AG20443 (cell line): ENCODE data around the gene BATF.

Source experiments
- DNase-seq: peaks from one replicate; pipeline ENCODE4 v3.0.0; 2012; ENCODE audit warnings: low spot score, mixed read lengths

BATF gene

GRCh38 chr14:75535164-75535898, 13.1 kb downstream of the BATF start:
- no peak for DNase-seq

- no peak for DNase-seq
Measured at GRCh38 chr14:75537071-75537470, 14.8 kb downstream of the BATF start.

GRCh38 chr14:75539162-75539560, 16.9 kb downstream of the BATF start:
- no peak for DNase-seq

- no peak for DNase-seq
Measured at GRCh38 chr14:75539561-75540478, 17.6 kb downstream of the BATF start.

GRCh38 chr14:75540479-75540851, 18.2 kb downstream of the BATF start:
- DNase-seq, result no peak

- peak; percentile 77 for DNase-seq
Measured at GRCh38 chr14:75542588-75543091, 20.4 kb downstream of the BATF start.

- DNase-seq, result no peak
Measured at GRCh38 chr14:75543253-75543652, 21.0 kb downstream of the BATF start.

- DNase-seq, result no peak
Measured at GRCh38 chr14:75543786-75544185, 21.5 kb downstream of the BATF start.

- DNase-seq, result no peak
Measured at GRCh38 chr14:75545907-75546306, 23.6 kb downstream of the BATF start.

GRCh38 chr14:75547552-75548250, 25.4 kb downstream of the BATF start:
- DNase-seq, result no peak

GRCh38 chr14:75548544-75548943, 26.3 kb downstream of the BATF start:
- no peak for DNase-seq

- no peak for DNase-seq
Measured at GRCh38 chr14:75549169-75549568, 26.9 kb downstream of the BATF start.

- DNase-seq, result no peak
Measured at GRCh38 chr14:75551021-75551420, 28.8 kb downstream of the BATF start.

- DNase-seq, result no peak
Measured at GRCh38 chr14:75553157-75553556, 30.9 kb downstream of the BATF start.

- DNase-seq, result no peak
Measured at GRCh38 chr14:75553761-75554364, 31.6 kb downstream of the BATF start.

- DNase-seq, result no peak
Measured at GRCh38 chr14:75554482-75554881, 32.2 kb downstream of the BATF start.

GRCh38 chr14:75558440-75558839, 36.2 kb downstream of the BATF start:
- no peak for DNase-seq

GRCh38 chr14:75559045-75559444, 36.8 kb downstream of the BATF start:
- no peak for DNase-seq

GRCh38 chr14:75559451-75560222, 37.4 kb downstream of the BATF start:
- DNase-seq, result peak; percentile 57

- peak; percentile 92 for DNase-seq
Measured at GRCh38 chr14:75561013-75561432, 38.8 kb downstream of the BATF start.

- no peak for DNase-seq
Measured at GRCh38 chr14:75562089-75562488, 39.8 kb downstream of the BATF start.
